GM13976 (cell line): ENCODE measurements around the gene ATXN2.

Experiments used
- DNase-seq: peaks from one replicate; pipeline ENCODE4 v3.0.0; 2012; ENCODE audit warnings: low spot score
- in situ Hi-C: fragments of 300-500 bp; cut with MboI; formaldehyde crosslinking; loops from one replicate; pipeline ENCODE4 v1.12.0; 2022; ENCODE audit warnings: low sequenced_read_pairs, mixed read lengths, inconsistent platforms; ENCODE audit not compliant: unreplicated experiment
- TF ChIP-seq, protein P1 (sequence below): IDR thresholded peaks from 2 replicates; pipeline ENCODE4 v1.5.1; 2012; ENCODE audit warnings: borderline replicate concordance, mild to moderate bottlenecking; ENCODE audit not compliant: insufficient read depth; ENCODE audit errors: extremely low read depth, missing control alignments, control extremely low read depth

ATXN2 gene

DNA sequence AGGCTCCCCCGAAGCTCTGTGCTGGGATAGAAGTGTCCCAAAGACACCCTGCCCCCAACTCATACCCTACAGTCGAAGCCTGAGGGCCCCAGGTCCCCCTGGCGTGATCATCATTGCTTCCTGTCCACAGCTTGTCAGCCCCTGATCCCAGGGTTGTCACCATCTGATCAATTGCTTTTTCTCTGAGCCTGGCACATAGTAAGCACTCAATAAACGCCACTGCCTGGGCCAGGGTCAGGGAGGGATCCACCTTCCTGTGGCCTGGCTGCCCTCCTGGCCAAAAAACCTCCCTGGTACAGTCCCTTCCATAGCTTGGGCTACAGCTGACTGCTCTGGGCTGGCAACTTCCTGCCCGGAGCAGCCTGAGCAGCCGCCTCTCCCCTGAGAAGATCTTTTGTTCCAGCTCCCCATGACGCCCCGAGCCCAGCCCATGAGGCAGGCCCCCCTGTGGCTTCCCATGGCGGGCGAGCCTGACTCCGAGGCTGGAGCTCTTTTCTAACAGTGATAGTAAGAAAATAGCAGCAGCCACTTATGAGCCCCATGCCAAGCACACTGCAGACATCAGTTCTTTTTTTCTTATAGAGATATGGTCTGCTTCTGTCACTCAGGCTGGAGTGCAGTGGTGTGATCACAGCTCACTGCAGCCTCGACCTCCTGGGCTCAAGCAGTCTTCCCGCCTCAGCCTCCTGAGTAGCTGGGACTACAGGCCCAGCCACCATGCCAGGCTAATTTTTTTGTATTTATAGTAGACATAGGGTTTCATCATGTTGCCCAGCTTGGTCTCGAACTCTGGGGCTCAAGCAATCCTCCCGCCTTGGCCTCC lies 186.9 kb downstream of the ATXN2 start:
- in situ Hi-C loops: no loop called here
- no peak for DNase-seq
- TF ChIP-seq, protein P1, sequence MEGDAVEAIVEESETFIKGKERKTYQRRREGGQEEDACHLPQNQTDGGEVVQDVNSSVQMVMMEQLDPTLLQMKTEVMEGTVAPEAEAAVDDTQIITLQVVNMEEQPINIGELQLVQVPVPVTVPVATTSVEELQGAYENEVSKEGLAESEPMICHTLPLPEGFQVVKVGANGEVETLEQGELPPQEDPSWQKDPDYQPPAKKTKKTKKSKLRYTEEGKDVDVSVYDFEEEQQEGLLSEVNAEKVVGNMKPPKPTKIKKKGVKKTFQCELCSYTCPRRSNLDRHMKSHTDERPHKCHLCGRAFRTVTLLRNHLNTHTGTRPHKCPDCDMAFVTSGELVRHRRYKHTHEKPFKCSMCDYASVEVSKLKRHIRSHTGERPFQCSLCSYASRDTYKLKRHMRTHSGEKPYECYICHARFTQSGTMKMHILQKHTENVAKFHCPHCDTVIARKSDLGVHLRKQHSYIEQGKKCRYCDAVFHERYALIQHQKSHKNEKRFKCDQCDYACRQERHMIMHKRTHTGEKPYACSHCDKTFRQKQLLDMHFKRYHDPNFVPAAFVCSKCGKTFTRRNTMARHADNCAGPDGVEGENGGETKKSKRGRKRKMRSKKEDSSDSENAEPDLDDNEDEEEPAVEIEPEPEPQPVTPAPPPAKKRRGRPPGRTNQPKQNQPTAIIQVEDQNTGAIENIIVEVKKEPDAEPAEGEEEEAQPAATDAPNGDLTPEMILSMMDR: no peak

DNA sequence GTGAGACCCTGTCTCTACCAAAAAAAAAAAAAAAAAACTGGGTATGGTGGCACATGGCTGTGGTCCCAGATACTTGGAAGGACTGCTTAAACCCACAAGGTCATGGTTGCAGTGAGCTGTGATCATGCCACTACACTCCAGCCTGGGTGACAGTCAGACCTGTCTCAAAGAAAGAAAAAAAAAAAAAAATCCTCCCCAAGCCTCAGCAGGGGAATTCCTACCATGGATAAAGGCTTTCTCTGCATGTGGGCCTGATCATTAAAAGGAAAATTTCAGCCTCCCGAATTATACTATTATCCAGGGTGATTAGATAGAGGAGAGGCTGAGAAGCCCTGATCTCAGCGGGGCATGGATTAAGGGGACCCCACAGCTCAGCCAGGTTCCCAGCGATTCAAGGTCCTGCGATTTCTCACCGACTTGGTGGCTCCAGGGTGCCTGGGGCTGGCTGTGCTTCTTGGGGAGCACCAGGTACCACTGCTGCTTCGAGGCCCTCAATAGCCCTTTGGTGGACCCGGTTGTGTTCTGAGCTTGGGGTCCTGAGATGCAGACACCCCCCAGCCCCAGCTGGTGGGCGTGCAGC lies 187.8 kb downstream of the ATXN2 start:
- DNase-seq: no peak
- TF ChIP-seq, protein P1: no peak
- in situ Hi-C loops: no loop called here

DNA sequence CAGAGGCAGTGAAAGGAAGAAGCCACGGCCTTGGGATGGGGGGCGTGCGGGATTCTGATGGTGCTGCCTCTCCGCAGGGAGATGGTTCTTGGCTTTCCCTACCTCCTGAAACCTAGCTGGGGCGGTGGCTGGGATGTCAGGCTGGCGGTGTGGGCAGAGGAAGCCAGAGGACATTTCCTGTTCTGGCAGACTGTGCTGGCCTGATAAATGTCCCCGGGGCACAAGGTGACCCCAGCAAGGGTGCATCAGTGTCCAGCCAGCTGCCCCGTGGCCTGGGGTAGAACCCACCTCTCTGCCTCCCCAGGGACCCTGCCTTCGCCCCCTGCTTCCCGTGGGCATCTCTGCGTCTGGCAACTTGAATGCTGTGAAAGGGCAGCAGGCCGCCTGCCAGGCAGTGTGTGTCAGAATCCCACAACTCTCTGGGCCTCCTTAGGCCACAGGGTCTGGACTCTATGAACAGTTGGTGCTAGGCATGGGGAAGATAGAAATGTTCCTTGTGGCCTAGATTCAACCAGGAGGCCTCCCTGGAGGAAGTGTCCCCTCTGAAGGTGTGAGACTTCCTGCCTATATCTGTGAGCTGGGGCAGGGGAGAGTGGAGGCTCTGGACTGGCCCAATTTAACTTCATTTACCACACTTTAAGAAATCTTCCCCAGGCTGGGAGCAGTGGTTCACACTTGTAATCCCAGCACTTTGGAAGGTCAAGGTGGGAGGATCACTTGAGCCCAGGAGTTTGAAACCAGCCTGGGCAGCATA lies 188.5 kb downstream of the ATXN2 start:
- in situ Hi-C loops: no loop called here
- TF ChIP-seq, protein P1: no peak
- peak; percentile 31 for DNase-seq

- peak; percentile 41 for DNase-seq
- TF ChIP-seq, protein P1: no peak
- in situ Hi-C loops: no loop called here
These were observed 189.2 kb downstream of the ATXN2 start for GRCh38 chr12:111409780-111410430.

DNA sequence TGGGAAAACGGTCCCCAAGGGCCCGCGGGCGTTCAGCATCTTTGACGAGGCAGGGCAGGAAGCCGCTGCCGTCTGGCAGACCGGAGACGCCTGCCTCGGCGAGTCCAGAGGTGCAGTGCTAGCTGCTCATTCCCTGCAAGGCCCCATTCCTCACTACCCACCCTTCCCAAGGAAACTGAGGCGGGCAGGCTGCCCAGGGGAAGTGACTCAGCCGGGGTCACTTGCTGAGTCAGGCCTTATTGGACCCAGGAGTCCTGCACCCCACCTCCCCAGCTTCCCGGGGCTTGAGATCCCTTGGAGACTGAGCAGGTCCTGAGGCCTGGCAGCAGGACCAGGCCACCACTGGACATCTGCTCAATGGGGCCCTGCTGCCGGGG lies 189.7 kb downstream of the ATXN2 start:
- TF ChIP-seq, protein P1: no peak
- in situ Hi-C loops: no loop called here
- peak; percentile 40 for DNase-seq
